ENCODE data around the gene CCDC27. TPM values are rescaled to one million over a fixed set of nuclear protein-coding genes. Genes with fewer than 3 reads are reported as not detected.
"Not testable (repeated sequence)": the region's sequence is repeated elsewhere in the genome, so short reads cannot be mapped to it uniquely, and the experiment has no call there.

The CCDC27 gene
- total RNA-seq, 2 donors from 2014 or later = not detected

DNA sequence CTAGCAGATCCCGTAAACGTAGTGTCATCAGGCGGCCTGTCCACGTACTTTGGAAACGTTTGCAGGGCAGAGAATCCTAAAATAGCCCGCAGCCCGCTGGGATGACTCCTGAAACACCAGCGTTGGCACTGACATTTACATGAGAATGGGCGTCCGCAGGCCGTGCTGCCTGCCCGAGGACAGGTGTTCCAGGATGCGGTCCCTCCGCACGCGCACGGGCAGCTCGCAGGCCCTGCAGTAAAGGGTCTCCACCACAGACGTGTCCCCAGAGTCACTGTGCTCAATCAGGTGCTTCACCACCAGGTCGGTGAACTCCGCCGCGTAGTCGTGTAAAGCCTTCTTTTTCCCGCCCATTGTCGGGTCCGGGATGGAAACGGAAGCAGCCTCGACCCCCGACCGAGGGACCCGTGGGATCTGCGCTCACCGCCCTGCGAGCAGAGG, 5.8 kb upstream of the CCDC27 start:
- peaks cover 19% of the 10 kb centered on the region for H3K4me1 Mint-ChIP-seq
- peak overlapping the region; percentile 88 for H3K4me3 Mint-ChIP-seq

GRCh38 chr1:3746830-3747521, 5.3 kb upstream of the CCDC27 start:
- Mint-ChIP-seq H3K4me1 (peaks cover 17% of the 10 kb centered on the region), H3K27ac (peak overlapping the region; percentile 71), H3K27me3 (no peaks in the 10 kb centered on the region), H3K4me3 (peak overlapping the region; percentile 88), H3K36me3 (ENCODE audit: low read depth) (no peaks in the 10 kb centered on the region)
- DNase-seq (peak; percentile 75 to 79 (median 77)), ATAC-seq (peak; percentile 97)
- H3K9me3 ChIP-seq (ENCODE audit: control insufficient read depth, low read length, poor library complexity, severe bottlenecking) = no peaks in the 10 kb centered on the region

More for the DNA sequence above, 5.8 kb upstream of the CCDC27 start:
- H3K27me3 Mint-ChIP-seq = no peaks in the 10 kb centered on the region
- DNase-seq = no peak
- H3K36me3 Mint-ChIP-seq (ENCODE audit: low read depth) = no peaks in the 10 kb centered on the region
- no peaks in the 10 kb centered on the region for H3K9me3 ChIP-seq (ENCODE audit: control insufficient read depth, low read length, poor library complexity, severe bottlenecking)
- no peak for ATAC-seq
- no peak overlapping the region for H3K27ac Mint-ChIP-seq

DNA sequence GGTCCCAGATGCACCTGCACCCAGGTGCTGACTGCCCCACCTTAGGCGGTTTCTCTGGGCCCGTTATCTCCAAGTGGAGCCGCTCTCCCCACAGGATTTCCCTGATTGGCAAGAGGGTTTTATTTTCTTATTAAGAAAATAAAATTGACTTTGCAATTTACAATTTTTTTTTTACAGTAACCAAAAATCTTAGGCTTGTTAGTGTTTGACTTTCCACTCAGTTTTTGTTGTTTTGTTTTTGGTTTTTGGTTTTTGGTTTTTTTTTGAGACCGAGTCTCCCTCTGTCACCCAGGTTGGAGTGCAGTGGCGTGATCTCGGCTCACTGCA, 4.8 kb upstream of the CCDC27 start:
- no peaks in the 10 kb centered on the region for H3K9me3 ChIP-seq (ENCODE audit: control insufficient read depth, low read length, poor library complexity, severe bottlenecking)
- DNase-seq = no peak
- H3K4me3 Mint-ChIP-seq = peak overlapping the region; percentile 88
- peaks cover 17% of the 10 kb centered on the region for H3K4me1 Mint-ChIP-seq
- H3K27me3 Mint-ChIP-seq = no peaks in the 10 kb centered on the region
- no peak for ATAC-seq
- H3K27ac Mint-ChIP-seq = peak overlapping the region; percentile 71
- H3K36me3 Mint-ChIP-seq (ENCODE audit: low read depth) = no peaks in the 10 kb centered on the region

GRCh38 chr1:3747903-3748302, 4.3 kb upstream of the CCDC27 start:
- H3K4me1 Mint-ChIP-seq = peaks cover 17% of the 10 kb centered on the region
- H3K27ac Mint-ChIP-seq = peak overlapping the region; percentile 71
- no peaks in the 10 kb centered on the region for H3K9me3 ChIP-seq (ENCODE audit: control insufficient read depth, low read length, poor library complexity, severe bottlenecking)
- no peak for ATAC-seq
- DNase-seq = no peak
- H3K4me3 Mint-ChIP-seq = peak overlapping the region; percentile 88
- H3K27me3 Mint-ChIP-seq = no peaks in the 10 kb centered on the region
- H3K36me3 Mint-ChIP-seq (ENCODE audit: low read depth) = no peaks in the 10 kb centered on the region

- Mint-ChIP-seq H3K4me3 (peak overlapping the region; percentile 88), H3K4me1 (peaks cover 12% of the 10 kb centered on the region), H3K27ac (peak overlapping the region; percentile 71)
- H3K9me3 ChIP-seq (ENCODE audit: control insufficient read depth, low read length, poor library complexity, severe bottlenecking); H3K36me3 Mint-ChIP-seq (ENCODE audit: low read depth); DNase-seq; ATAC-seq; H3K27me3 Mint-ChIP-seq: not testable (repeated sequence)
Measured at GRCh38 chr1:3748316-3748900, 3.8 kb upstream of the CCDC27 start.

GRCh38 chr1:3749512-3749911, 2.7 kb upstream of the CCDC27 start:
- H3K27ac Mint-ChIP-seq = no peak overlapping the region
- H3K36me3 Mint-ChIP-seq (ENCODE audit: low read depth) = no peaks in the 10 kb centered on the region
- DNase-seq = no peak
- H3K4me1 Mint-ChIP-seq = peaks cover 11% of the 10 kb centered on the region
- no peaks in the 10 kb centered on the region for H3K27me3 Mint-ChIP-seq
- ATAC-seq = no peak
- H3K4me3 Mint-ChIP-seq = no peak overlapping the region
- H3K9me3 ChIP-seq (ENCODE audit: control insufficient read depth, low read length, poor library complexity, severe bottlenecking) = no peaks in the 10 kb centered on the region

- H3K9me3 ChIP-seq (ENCODE audit: control insufficient read depth, low read length, poor library complexity, severe bottlenecking) = no peaks in the 10 kb centered on the region
- DNase-seq = no peak
- no peak overlapping the region for H3K27ac Mint-ChIP-seq
- H3K4me3 Mint-ChIP-seq = no peak overlapping the region
- peaks cover 4% of the 10 kb centered on the region for H3K27me3 Mint-ChIP-seq
- H3K36me3 Mint-ChIP-seq (ENCODE audit: low read depth) = no peaks in the 10 kb centered on the region
- ATAC-seq = no peak
- H3K4me1 Mint-ChIP-seq = peaks cover 8% of the 10 kb centered on the region
Measured at GRCh38 chr1:3750741-3751140, 1.5 kb upstream of the CCDC27 start.

DNA sequence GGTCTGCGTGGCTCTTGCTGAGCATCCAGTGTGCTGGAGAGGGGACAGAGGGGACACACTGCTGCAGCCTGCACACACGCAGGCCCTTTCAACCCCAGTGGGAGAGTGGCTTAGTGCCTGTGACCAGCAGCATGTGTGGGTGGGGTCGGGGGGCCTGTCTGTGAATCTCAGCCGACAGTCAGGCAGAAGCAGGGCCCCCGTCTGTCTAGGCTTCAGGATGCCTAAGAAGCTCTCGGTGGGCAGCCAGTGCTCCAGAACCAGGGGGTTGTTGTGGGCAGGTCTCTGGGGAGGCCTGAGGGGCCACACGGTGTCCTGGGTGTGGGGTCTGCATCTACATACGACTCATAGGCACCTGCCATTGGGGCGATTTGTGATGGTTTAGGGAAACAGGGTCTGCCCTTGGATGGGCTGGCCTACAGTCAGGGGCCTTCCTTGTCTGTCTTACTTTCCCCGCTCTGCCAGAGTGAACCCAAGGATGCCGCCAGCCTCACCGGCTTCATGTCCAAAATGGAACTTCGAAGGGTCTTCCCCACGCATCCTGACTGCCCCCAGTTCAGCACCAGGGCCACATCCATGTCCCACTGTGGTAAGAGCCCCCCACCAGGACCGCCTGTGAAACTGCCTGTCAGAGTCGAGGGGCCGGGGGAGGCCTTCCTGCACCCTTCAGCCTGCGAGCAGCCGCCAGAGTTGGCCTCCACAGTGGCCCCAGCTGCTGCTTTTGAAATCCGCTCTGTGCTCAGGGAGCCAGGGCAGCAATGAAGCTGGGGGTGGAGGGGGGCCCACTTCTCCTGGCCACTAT, 1.6 kb downstream of the CCDC27 start:
- ATAC-seq (no peak), DNase-seq (no peak)
- Mint-ChIP-seq H3K27ac (no peak overlapping the region), H3K4me1 (no peaks in the 10 kb centered on the region), H3K36me3 (ENCODE audit: low read depth) (no peaks in the 10 kb centered on the region), H3K4me3 (no peak overlapping the region), H3K27me3 (peaks cover 16% of the 10 kb centered on the region)
- H3K9me3 ChIP-seq (ENCODE audit: control insufficient read depth, low read length, poor library complexity, severe bottlenecking) = no peaks in the 10 kb centered on the region

- no peak for DNase-seq
- no peak for ATAC-seq
Measured at GRCh38 chr1:3756394-3756793, 4.1 kb downstream of the CCDC27 start.

GRCh38 chr1:3759164-3759563, 6.9 kb downstream of the CCDC27 start:
- H3K9me3 ChIP-seq (ENCODE audit: control insufficient read depth, low read length, poor library complexity, severe bottlenecking) = peaks cover 2% of the 10 kb centered on the region
- H3K27me3 Mint-ChIP-seq = peaks cover 39% of the 10 kb centered on the region
- no peak for DNase-seq
- no peak for ATAC-seq
- H3K36me3 Mint-ChIP-seq (ENCODE audit: low read depth) = no peaks in the 10 kb centered on the region
- no peak overlapping the region for H3K27ac Mint-ChIP-seq
- H3K4me3 Mint-ChIP-seq = no peak overlapping the region
- no peaks in the 10 kb centered on the region for H3K4me1 Mint-ChIP-seq

More at GRCh38 chr1:3756394-3756793, 4.1 kb downstream of the CCDC27 start:
- no peaks in the 10 kb centered on the region for H3K4me1 Mint-ChIP-seq
- peaks cover 36% of the 10 kb centered on the region for H3K27me3 Mint-ChIP-seq
- H3K27ac Mint-ChIP-seq = no peak overlapping the region
- no peak overlapping the region for H3K4me3 Mint-ChIP-seq
- H3K36me3 Mint-ChIP-seq (ENCODE audit: low read depth) = no peaks in the 10 kb centered on the region
- H3K9me3 ChIP-seq (ENCODE audit: control insufficient read depth, low read length, poor library complexity, severe bottlenecking) = peaks cover 2% of the 10 kb centered on the region

GRCh38 chr1:3759796-3760195, 7.5 kb downstream of the CCDC27 start:
- ATAC-seq = no peak
- Mint-ChIP-seq H3K4me3 (no peak overlapping the region), H3K27me3 (peaks cover 45% of the 10 kb centered on the region), H3K4me1 (no peaks in the 10 kb centered on the region), H3K36me3 (ENCODE audit: low read depth) (no peaks in the 10 kb centered on the region), H3K27ac (no peak overlapping the region)
- no peak for DNase-seq
- peaks cover 2% of the 10 kb centered on the region for H3K9me3 ChIP-seq (ENCODE audit: control insufficient read depth, low read length, poor library complexity, severe bottlenecking)

- no peak overlapping the region for H3K4me3 Mint-ChIP-seq
Measured at GRCh38 chr1:3761296-3762010, 9.2 kb downstream of the CCDC27 start.

More at GRCh38 chr1:3761296-3762010, 9.2 kb downstream of the CCDC27 start:
- peaks cover 2% of the 10 kb centered on the region for H3K9me3 ChIP-seq (ENCODE audit: control insufficient read depth, low read length, poor library complexity, severe bottlenecking)
- Mint-ChIP-seq H3K27me3 (peaks cover 47% of the 10 kb centered on the region), H3K27ac (no peak overlapping the region), H3K36me3 (ENCODE audit: low read depth) (no peaks in the 10 kb centered on the region), H3K4me1 (no peaks in the 10 kb centered on the region)
- DNase-seq (no peak), ATAC-seq (no peak)
